ENCODE data around the gene EFCAB6. TPM values are rescaled to one million over a fixed set of nuclear protein-coding genes. Genes with fewer than 3 reads are reported as not detected.
A peak's percentile ranks its signal among the peaks of the same experiment; 100 is the strongest.

EFCAB6 gene
- total and polyA plus RNA-seq, 11 donors = 0.53 to 2.3 (median 1.5) TPM

GRCh38 chr22:43800970-43801369 lies 11.1 kb downstream of the EFCAB6 start:
- intact Hi-C loops (cut with DNase I) = no loop called here
- H3K9me3 ChIP-seq = peaks cover 0 to 25% (median 8%) of the 10 kb centered on the region in 12 donors
- H3K36me3 ChIP-seq = no peaks in the 10 kb centered on the region
- DNase-seq (no peak), ATAC-seq (no peak)
- H3K4me1 ChIP-seq = peaks cover 0 to 8% (median 0%) of the 10 kb centered on the region in 12 donors
- WGBS, 4 donors = 91 to 94% (median 93%) methylated on average over 1 of the region's 1 CpG
- no peak overlapping the region for H3K27ac ChIP-seq
- TF ChIP-seq POLR2A (IDR thresholded peaks at IDR 0.05) = no peak
- TF ChIP-seq, protein P1, sequence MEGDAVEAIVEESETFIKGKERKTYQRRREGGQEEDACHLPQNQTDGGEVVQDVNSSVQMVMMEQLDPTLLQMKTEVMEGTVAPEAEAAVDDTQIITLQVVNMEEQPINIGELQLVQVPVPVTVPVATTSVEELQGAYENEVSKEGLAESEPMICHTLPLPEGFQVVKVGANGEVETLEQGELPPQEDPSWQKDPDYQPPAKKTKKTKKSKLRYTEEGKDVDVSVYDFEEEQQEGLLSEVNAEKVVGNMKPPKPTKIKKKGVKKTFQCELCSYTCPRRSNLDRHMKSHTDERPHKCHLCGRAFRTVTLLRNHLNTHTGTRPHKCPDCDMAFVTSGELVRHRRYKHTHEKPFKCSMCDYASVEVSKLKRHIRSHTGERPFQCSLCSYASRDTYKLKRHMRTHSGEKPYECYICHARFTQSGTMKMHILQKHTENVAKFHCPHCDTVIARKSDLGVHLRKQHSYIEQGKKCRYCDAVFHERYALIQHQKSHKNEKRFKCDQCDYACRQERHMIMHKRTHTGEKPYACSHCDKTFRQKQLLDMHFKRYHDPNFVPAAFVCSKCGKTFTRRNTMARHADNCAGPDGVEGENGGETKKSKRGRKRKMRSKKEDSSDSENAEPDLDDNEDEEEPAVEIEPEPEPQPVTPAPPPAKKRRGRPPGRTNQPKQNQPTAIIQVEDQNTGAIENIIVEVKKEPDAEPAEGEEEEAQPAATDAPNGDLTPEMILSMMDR (IDR thresholded peaks at IDR 0.05) = no peak
- no peaks in the 10 kb centered on the region for H3K27me3 ChIP-seq
- H3K4me3 ChIP-seq = no peak overlapping the region

- no peaks in the 10 kb centered on the region for H3K36me3 ChIP-seq
- H3K27me3 ChIP-seq = no peaks in the 10 kb centered on the region
- no peak for DNase-seq
- peaks cover 0 to 8% (median 0%) of the 10 kb centered on the region in 12 donors for H3K4me1 ChIP-seq
- intact Hi-C loops (cut with DNase I) = loop anchor here in 6 of 10 donors (5.0 to 10.0 kb wide), 2 partner anchors 411 to 414 kb away; no protein-coding TSS in a partner anchor
- H3K4me3 ChIP-seq = no peak overlapping the region
- TF ChIP-seq POLR2A (IDR thresholded peaks at IDR 0.05) = no peak
- TF ChIP-seq, protein P1 (IDR thresholded peaks at IDR 0.05) = no peak
- no peak for ATAC-seq
- 67 to 79% (median 73%) methylated on average over 5 of the region's 5 CpGs for WGBS, 4 donors
- H3K9me3 ChIP-seq = peaks cover 0 to 25% (median 8%) of the 10 kb centered on the region in 12 donors
- no peak overlapping the region for H3K27ac ChIP-seq
Measured at GRCh38 chr22:43798492-43798891, 13.6 kb downstream of the EFCAB6 start.

DNA sequence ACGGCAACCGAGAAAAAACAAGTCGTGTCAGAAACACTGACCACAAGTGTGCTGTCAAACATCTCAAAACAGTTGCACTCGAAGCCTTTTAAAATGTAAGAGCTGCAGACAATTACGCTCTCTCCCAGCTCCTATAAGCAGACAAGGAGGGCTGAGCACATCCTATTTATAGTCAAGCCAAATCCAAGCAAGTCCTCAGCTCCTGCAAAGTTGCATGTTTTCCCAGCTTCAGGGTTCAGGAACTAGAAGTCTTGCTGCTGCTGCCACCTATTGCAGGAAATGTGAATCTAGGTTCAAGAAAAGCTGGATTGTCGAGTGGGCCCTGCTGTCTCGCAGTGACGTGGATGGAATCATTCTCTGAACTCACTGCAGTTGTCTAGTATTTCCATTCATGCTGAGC lies 15.5 kb downstream of the EFCAB6 start:
- Histone ChIP-seq H3K27ac (no peak overlapping the region), H3K9me3 (peaks cover 0 to 21% (median 8%) of the 10 kb centered on the region in 12 donors), H3K4me1 (peaks cover 0 to 8% (median 0%) of the 10 kb centered on the region in 12 donors), H3K4me3 (no peak overlapping the region), H3K27me3 (no peaks in the 10 kb centered on the region), H3K36me3 (no peaks in the 10 kb centered on the region)
- intact Hi-C loops (cut with DNase I) = loop anchor here in 6 of 10 donors (5.0 to 10.0 kb wide), 2 partner anchors 409 to 412 kb away; no protein-coding TSS in a partner anchor
- no peak for TF ChIP-seq POLR2A (IDR thresholded peaks at IDR 0.05)
- TF ChIP-seq, protein P1 (IDR thresholded peaks at IDR 0.05) = peak in 10 of 12 donors; percentile 19 to 53 (median 40)
- 32 to 45% (median 40%) methylated on average over 8 of the region's 8 CpGs for WGBS, 4 donors
- peak; percentile 55 to 77 (median 73) for ATAC-seq
- DNase-seq = no peak

- H3K27me3 ChIP-seq = no peaks in the 10 kb centered on the region
- 84 to 92% (median 88%) methylated on average over 7 of the region's 7 CpGs for WGBS, 4 donors
- peaks cover 0 to 8% (median 0%) of the 10 kb centered on the region in 12 donors for H3K4me1 ChIP-seq
- no peaks in the 10 kb centered on the region for H3K36me3 ChIP-seq
- ATAC-seq (no peak), DNase-seq (no peak)
- H3K9me3 ChIP-seq = peaks cover 0 to 8% (median 0%) of the 10 kb centered on the region in 12 donors
- no peak overlapping the region for H3K4me3 ChIP-seq
- TF ChIP-seq, protein P1 (IDR thresholded peaks at IDR 0.05) = no peak
- intact Hi-C loops (cut with DNase I) = loop anchor here in 6 of 10 donors (5.0 to 10.0 kb wide), 2 partner anchors 408 to 411 kb away; no protein-coding TSS in a partner anchor
- no peak overlapping the region for H3K27ac ChIP-seq
Measured at GRCh38 chr22:43795320-43795719, 16.8 kb downstream of the EFCAB6 start.

Data from heart left ventricle (tissue), 16 donors.